HG03354 (cell line): ENCODE data around the gene NUTM2F.
"Not testable (repeated sequence)": the region's sequence is repeated elsewhere in the genome, so short reads cannot be mapped to it uniquely, and the experiment has no call there.

ENCODE experiments used
- ATAC-seq: cut with Tn5 transposase; IDR thresholded peaks from one replicate; pipeline ENCODE4 v1.9.1; 2021; ENCODE audit warnings: mild to moderate bottlenecking; ENCODE audit not compliant: unreplicated experiment, poor library complexity, severe bottlenecking

The NUTM2F gene

DNA sequence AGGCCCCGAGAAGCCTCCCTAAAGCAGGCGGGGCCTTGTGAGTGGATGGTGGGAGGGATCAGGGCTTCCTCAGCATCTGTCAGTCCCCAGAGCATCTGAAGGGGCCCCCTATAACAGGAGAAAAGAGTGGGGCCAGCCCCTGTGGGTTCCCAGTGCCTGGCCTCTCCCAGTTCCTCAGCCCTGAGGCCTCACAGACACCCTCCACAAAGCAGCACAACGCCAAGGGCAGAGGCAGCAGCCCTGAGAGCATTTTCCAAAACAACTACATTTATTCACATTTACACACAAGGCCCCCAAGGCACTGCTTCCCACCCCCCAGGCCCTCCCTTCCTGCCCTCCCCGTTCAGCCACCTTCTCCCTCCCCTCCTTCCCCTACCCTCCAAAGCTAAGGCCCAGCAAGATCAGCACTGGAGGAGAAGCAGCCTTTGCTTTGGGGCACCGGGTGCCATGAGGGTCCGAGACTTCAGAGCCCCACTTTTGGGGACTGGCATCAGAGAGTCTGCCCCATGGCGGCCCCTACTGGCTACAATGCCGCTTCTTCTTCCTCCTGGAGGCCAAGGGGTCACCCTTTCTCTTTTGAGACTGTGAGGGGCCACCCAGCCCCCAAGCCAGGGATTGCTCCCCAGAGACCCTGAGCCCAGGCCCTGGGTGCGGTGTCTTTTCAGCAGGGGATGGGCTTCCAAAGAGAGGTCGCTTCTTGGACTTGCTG, 10.3 kb downstream of the NUTM2F start:
- ATAC-seq: not testable (repeated sequence)

GRCh38 chr9:94316236-94316635, 12.2 kb downstream of the NUTM2F start:
- ATAC-seq: not testable (repeated sequence)

GRCh38 chr9:94315034-94315984, 13.1 kb downstream of the NUTM2F start:
- not testable (repeated sequence) for ATAC-seq

DNA sequence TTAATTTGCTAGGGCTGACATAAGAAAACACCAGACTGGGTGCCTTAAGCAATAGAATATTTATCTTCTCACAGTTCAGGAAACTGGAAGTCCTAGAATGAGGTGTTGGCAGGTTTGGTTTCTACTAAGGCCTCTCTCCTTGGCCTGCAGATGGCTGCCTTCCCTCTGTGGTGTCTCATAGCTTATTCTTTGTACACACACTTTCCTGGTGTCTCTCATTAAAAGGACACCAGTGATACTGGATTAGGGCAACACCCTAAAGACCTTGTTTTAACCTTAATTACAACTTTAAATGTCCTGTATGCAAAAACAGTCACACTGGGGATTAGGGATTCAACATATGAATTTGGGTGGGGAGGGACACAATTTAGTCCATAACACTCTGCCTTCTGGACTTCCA, 25.1 kb downstream of the NUTM2F start:
- ATAC-seq: no peak

DNA sequence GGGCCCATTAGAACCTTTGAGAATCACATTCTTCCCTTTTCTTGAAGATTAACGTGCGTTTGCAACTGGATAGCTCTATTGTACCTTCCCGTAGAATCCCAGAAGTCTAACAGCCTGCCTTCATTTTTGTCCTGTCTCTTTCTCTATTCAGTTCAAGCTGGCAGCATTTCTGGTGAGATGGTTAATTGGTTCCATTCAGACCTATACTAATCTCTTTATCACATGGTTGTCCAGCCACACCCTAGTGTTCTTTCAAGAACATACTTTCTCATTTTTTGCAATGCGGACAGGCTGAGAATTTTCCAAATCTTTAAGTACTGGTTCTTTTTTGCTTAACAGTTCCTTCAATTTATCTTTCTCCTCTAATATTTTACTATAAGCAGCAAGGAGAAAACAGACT, 26.0 kb downstream of the NUTM2F start:
- ATAC-seq: no peak

GRCh38 chr9:94301583-94301982, 26.9 kb downstream of the NUTM2F start:
- ATAC-seq: no peak

GRCh38 chr9:94300470-94301301, 27.8 kb downstream of the NUTM2F start:
- ATAC-seq: no peak

DNA sequence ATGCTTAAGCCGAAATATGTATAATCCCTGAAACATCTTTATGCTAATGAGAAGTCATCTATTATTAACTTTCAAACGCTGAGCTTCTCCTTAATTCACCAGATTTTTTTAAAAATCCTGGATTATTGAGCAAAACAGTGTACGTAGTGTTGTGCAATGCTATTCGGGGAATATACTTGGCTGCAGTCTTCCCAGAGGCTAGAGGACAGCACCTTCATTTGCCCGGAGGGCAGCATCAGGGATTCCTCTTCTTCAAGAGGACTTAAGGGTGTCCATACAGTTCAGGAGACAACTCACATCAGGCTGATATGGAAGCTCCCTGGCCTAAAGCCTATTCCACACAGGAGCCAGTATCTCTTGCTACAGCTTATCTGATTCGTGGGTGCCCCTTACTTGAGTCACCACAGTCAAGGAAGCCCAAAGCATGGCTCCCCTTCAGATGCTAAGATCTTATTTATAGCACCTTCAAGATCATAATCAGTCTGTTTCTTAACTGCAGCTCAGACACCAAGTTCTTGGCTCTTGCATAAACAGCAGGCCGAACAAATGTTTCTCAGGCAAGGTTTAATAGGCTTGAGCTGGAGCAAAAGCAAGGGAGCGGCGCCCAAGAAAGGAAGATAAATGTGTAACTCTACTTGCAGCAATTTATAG, 29.4 kb downstream of the NUTM2F start:
- no peak for ATAC-seq

DNA sequence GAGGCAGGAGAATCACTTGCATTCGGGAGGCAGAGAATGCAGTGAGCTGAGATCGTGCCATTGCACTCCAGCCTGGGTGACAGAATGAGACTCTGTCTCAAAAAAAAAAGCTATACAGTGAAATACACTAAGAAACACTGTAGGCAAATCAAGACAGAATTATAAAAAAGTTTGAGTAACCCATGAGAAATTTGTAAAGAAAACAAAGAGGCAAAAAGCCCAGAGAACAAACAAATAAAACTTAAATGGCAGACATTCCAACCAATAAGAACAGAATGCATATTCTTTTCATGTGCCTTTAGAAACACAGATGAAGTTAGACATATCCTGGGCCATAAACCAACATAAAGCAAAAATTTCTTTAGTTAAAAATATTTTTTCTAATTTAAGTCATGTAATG, 38.8 kb downstream of the NUTM2F start:
- ATAC-seq: no peak

DNA sequence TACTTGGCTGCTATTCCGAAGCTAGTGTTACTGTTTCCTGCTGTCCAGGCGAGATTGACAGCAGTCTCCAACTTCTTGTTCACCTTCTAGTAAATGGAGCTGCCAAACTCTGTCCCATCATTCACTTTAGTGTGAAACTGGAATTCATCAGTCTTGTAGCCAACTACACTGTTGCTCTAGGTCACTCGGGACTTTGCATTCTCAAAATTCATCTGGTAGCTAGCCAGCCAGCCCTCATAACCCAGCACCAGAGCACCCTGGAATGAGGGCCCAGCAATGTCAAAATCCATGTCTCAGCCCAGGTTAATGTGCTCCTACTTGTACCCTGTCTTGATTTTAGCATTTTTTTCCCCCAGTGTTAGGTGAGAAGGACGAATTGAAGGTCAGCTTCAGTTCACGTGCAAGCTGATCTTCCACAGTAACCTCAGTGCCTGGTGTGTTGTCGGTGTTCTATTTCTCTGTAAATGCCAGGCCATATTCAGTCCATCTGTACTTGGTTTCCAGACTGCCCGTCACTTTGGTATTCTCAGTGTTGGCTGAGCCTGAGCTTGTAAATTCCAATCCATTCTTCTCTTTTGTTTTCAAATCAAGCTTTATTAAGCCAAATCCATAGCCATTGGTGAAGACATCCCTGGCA, 40.4 kb downstream of the NUTM2F start:
- ATAC-seq: no peak

- no peak for ATAC-seq
These were observed 42.3 kb downstream of the NUTM2F start for GRCh38 chr9:94286116-94286515.

DNA sequence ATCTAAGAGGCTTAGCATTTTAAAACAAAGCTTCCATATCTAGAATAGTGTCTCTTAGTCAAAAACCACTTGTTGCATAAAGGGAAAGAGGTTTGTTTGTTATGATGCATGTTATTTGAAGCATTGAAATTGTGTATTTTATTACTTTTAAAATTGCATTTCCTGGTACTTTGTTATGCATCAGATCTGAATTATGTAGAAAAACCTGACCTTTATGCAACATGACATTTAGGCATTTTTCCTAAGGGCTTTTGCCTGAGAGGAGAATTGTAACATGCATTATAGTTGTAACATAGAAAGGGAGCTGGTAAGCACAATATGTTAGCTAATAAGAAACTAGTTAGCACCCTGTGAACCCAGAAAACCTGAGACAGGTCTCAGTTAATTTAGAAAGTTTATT, 47.3 kb downstream of the NUTM2F start:
- ATAC-seq: no peak

- ATAC-seq: no peak
These were observed 47.9 kb downstream of the NUTM2F start for GRCh38 chr9:94280409-94280989.

DNA sequence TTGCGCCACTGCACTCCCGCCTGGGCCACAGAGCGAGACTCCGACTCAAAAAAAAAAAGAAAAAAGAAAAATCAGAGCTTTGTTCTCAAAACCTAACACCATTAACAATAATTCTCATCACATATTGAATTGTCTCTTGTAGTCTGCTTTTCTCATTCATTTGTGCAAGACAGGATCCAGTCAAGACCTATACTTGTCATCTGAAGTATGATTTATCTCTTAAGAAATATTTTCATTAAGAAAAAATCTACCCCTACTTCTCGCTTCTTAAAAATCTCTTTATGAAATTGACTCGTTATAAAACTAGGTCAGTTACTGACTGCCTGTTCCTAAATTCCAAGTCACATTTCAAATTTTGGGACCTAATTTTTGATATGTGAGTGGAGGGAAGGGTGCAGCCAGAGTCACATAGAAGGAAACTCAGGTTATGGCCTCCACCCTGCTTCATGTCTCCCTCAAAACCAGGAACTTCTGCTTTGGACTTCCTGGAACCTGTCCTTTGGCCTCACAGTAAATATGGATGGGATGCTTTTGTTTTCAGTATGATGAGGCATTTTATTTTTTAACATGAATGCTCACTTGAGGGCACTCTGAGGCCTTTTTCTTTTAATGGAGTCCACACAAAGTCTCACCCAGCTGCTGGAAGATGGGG, 50.4 kb downstream of the NUTM2F start:
- no peak for ATAC-seq

DNA sequence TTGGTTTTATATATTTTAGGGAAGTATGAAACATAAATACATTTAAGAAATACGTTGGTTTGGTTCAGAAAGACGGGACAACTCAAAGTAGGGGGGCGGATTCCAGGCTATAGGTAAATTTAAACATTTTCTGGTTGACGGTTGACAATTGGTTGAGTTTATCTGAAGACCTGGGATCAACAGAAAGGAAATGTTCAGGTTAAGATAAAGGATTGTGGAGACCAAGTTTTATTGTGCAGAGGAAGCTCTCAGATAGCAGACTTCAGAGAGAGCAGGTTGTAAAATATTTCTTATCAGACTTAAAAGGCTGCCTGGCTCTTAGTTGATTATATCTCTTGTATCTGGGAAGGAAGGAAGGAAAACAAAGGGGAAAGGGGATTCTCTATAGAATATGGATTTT, 51.4 kb downstream of the NUTM2F start:
- not testable (repeated sequence) for ATAC-seq

GRCh38 chr9:94270009-94270408, 58.4 kb downstream of the NUTM2F start:
- ATAC-seq: no peak

DNA sequence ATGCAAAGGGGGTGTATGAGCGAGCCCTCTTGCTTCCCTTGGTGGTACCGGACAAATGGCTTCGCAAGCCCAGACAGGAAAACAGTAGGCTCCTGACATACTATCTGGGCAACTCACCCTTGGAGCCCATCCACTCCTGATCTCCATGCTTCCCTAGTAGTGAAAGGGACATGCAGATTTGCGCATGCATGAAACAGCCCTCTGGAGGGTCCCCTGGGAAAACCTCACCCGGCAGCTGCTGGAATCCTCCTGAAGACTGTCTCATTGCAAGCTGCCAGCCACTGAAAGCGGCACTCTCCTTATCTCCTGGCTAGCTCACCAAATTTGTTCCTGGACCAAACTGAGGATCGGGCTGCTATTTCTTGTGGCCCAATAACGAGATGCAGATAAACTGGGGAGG, 59.2 kb downstream of the NUTM2F start:
- ATAC-seq: no peak
